Epithelial cell of proximal tubule (primary cell): ENCODE measurements around the gene ROPN1B. TPM values are rescaled to one million over a fixed set of nuclear protein-coding genes. Genes with fewer than 3 reads are reported as not detected.

Experiments
- DNase-seq: peaks from one replicate; pipeline ENCODE4 v3.0.0-alpha.2; 2011; ENCODE audit warnings: low read depth
- H3K4me3 ChIP-seq: 2 replicates; pipeline ENCODE4 v1.5.1; 2011; ENCODE audit warnings: low read depth, mild to moderate bottlenecking, low read length
- total RNA-seq: library from RNA; depleted of rRNA; stranded (reverse); fragments of >200 nt; gene quantifications from 2 replicates; pipeline ENCODE4 v1.2.3, GENCODE V29; 2015
- TF ChIP-seq, protein P1 (sequence below): conservative IDR thresholded peaks from 2 replicates; pipeline ENCODE4 v1.5.1; 2012; ENCODE audit warnings: low read depth, mild to moderate bottlenecking, low read length

Gene ROPN1B
- total RNA-seq, 1 donor from 2014 or later = not detected

DNA sequence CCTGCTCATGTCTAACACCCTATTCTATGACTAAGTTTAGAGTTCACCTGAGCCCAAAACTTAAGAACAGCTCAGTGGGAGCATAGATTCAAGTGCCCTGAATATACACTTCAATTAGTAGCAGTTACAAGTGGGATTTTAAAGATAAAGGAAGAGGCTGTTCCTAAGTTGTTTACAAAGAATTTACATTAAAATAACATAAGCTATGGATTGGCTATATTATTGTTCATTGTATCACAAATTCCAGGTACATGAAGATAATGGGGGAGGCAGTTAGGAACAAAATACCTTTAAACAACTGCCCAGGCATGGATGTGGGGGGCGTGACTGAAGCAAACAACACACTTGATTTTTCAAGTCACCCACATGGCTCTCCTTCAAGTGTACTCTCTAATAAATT lies 52.7 kb downstream of the ROPN1B start:
- DNase-seq = no peak
- H3K4me3 ChIP-seq = no peak overlapping the region
- TF ChIP-seq, protein P1, sequence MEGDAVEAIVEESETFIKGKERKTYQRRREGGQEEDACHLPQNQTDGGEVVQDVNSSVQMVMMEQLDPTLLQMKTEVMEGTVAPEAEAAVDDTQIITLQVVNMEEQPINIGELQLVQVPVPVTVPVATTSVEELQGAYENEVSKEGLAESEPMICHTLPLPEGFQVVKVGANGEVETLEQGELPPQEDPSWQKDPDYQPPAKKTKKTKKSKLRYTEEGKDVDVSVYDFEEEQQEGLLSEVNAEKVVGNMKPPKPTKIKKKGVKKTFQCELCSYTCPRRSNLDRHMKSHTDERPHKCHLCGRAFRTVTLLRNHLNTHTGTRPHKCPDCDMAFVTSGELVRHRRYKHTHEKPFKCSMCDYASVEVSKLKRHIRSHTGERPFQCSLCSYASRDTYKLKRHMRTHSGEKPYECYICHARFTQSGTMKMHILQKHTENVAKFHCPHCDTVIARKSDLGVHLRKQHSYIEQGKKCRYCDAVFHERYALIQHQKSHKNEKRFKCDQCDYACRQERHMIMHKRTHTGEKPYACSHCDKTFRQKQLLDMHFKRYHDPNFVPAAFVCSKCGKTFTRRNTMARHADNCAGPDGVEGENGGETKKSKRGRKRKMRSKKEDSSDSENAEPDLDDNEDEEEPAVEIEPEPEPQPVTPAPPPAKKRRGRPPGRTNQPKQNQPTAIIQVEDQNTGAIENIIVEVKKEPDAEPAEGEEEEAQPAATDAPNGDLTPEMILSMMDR = no peak

DNA sequence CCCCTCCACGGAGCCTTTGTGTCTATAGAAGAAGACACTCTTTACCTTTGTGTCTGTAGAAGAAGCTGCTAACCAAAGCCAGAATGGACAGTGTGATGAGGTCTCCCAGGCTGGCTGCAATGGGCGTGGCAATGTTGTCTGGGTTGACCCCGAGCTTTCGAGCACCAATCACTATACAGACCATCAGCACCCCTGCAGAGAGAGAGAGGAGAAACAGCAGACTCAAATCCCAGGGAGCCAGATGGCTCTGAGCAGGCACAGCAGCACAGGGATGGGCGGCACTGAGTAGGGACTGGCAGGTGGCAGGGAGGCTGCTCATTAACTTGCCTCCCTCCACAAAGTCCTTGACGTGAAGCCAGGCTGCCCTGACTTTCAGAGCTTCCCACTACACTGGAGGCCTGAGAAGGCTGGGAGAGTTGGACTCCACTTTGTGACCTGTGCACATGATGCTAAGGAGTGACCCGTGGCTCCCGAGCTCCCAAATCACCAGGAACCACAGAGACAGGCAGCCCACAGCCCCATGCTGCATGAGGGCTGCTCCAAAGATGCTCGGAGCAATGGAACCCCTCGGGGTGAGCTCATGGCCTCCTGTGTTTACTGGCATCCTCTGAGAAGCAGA lies 53.9 kb downstream of the ROPN1B start:
- no peak overlapping the region for H3K4me3 ChIP-seq
- TF ChIP-seq, protein P1 = no peak
- no peak for DNase-seq

DNA sequence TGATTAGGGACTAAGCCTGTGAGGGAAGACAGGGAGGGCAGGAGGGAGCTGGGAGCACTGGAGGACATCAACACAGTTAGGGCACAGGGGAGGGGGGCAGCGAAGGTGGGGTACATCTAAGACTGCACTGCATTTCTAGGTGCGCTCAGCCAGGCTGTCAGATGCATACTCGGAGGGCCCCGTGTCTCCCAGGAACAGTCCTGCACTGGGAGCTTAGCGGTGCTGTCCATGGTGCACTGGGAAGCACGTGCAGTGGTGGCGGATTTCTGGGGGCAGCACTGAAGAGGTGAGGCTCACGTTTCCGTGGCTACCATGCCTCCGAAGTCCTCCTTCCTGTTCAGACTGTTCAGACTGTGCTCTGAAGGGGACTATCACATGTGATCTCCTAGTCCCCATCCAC lies 54.4 kb downstream of the ROPN1B start:
- DNase-seq = no peak
- TF ChIP-seq, protein P1 = no peak
- no peak overlapping the region for H3K4me3 ChIP-seq

DNA sequence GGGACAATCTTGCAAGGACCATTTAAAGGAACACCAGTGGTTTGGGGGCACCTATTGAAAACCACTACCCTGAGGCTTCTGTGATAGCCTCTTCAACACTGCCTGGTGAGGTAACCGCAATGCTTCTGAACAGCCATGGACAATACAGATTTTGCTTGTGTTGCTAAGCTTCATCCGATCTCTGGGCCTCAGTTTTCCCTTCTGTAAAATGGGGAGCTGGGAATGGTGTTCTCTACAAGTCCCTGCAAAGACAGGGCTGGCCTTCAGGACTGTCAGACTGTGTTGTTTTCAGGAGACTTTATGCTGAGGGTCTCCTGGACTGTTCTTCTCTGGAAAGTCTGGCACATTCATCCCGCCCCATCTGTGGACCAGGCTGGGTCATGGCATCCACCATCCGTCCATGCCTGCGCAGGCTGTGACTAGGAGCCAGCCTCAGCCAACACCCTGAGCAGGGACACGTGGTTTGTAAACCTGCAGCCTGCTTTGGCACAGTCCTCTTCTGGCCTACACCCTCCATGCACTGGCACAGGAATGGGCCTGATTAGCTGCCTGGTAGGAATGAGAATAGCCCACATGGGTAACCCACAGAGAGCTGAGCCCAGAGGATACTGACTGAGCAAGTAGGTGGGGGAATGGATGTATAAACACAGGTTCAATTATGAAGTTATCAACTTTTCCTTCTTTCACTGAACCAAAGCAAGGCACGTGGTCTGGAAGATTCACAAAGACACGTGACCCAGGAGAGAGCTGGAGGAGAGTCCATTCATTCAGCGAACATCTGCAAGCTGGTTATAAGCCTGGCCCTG lies 55.3 kb downstream of the ROPN1B start:
- no peak for DNase-seq
- no peak overlapping the region for H3K4me3 ChIP-seq

DNA sequence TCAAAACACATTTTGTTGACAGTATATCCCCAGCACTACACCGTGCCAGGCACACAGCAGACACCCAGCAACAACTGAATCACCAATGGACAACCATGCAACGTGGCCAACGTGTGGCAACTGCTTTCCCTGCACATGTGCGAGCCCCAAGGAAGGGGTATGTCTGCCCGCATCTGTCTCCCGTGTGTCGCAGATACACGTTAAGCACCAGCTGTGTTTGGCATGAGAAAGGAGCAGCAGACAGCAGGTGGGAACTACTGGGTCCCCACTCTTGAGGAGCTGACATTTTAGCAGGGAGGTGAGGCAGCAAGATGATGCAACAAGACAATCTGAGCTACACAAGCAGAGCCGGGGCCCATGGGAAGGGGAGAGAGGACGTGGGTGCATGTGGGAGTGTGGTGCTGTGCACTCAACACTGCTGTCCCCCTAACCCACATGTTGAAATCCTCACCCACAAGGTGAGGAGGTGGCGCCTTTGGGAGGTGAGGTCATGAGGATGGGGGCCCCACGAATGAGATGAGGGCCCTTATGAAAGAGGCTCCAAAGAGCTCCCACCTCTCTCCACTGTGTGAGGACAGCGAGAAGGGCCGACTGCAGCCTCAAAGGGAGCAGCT lies 56.2 kb downstream of the ROPN1B start:
- no peak for DNase-seq
- H3K4me3 ChIP-seq = no peak overlapping the region
- TF ChIP-seq, protein P1 = no peak

More for the DNA sequence above, 55.3 kb downstream of the ROPN1B start:
- TF ChIP-seq, protein P1 = no peak

DNA sequence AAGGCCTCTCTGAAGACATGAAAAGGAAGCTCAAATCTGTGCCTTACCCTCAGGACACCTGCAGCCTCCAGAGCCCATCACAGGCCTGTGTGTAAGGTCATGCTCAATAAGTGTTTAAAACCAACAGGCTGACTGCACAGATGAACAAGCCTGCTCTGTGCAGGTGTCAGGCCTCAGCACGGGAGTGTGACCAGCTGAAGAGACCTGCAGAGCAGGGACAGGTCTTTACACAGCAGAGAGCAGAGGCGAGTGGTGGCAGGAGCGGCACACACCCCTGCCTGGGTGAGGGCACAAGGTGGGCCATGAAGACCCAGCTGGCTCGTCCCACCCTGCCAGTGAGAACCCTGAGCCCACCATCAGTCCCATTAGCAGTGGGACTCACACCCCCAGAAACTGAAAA lies 56.9 kb downstream of the ROPN1B start:
- TF ChIP-seq, protein P1 = no peak
- H3K4me3 ChIP-seq = no peak overlapping the region
- DNase-seq = no peak
